ENCODE measurements around the gene MUSTN1.

The MUSTN1 gene

GRCh38 chr3:52817860-52818259 is 17.0 kb downstream of the MUSTN1 start:
- no peak overlapping the region for H3K27ac ChIP-seq
- TF ChIP-seq ZFX (IDR thresholded peaks at IDR 0.05; ENCODE audit: borderline replicate concordance) (no peak), CTCF (IDR thresholded peaks at IDR 0.05) (no peak)

GRCh38 chr3:52817221-52817620 is 17.6 kb downstream of the MUSTN1 start:
- TF ChIP-seq CTCF (IDR thresholded peaks at IDR 0.05): no peak
- no peak for TF ChIP-seq ZFX (IDR thresholded peaks at IDR 0.05; ENCODE audit: borderline replicate concordance)
- H3K27ac ChIP-seq: no peak overlapping the region

GRCh38 chr3:52816654-52817053 is 18.2 kb downstream of the MUSTN1 start:
- TF ChIP-seq ZFX (IDR thresholded peaks at IDR 0.05; ENCODE audit: borderline replicate concordance): no peak
- TF ChIP-seq CTCF (IDR thresholded peaks at IDR 0.05): no peak
- no peak overlapping the region for H3K27ac ChIP-seq

GRCh38 chr3:52816199-52816598 is 18.6 kb downstream of the MUSTN1 start:
- no peak overlapping the region for H3K27ac ChIP-seq
- TF ChIP-seq CTCF (IDR thresholded peaks at IDR 0.05): no peak
- no peak for TF ChIP-seq ZFX (IDR thresholded peaks at IDR 0.05; ENCODE audit: borderline replicate concordance)

- TF ChIP-seq ZFX (IDR thresholded peaks at IDR 0.05; ENCODE audit: borderline replicate concordance): no peak
- TF ChIP-seq CTCF (IDR thresholded peaks at IDR 0.05): no peak
- no peak overlapping the region for H3K27ac ChIP-seq
Measured at GRCh38 chr3:52813810-52814209, 21.0 kb downstream of the MUSTN1 start.

GRCh38 chr3:52811452-52812011 is 23.3 kb downstream of the MUSTN1 start:
- TF ChIP-seq CTCF (IDR thresholded peaks at IDR 0.05) (no peak), ZFX (IDR thresholded peaks at IDR 0.05; ENCODE audit: borderline replicate concordance) (no peak)
- no peak overlapping the region for H3K27ac ChIP-seq

GRCh38 chr3:52810923-52811322 is 23.9 kb downstream of the MUSTN1 start:
- H3K27ac ChIP-seq: no peak overlapping the region
- TF ChIP-seq ZFX (IDR thresholded peaks at IDR 0.05; ENCODE audit: borderline replicate concordance) (no peak), CTCF (IDR thresholded peaks at IDR 0.05) (no peak)
